Neural cell (in vitro differentiated cells): Measurements from ENCODE around the gene INVS. TPM values are rescaled to one million over a fixed set of nuclear protein-coding genes. Genes with fewer than 3 reads are reported as not detected.

ENCODE experiments used
- H2AFZ ChIP-seq: fragments of 200-600, 300-800 bp; sonication (generic), shearing (Covaris generic); 2 replicates; pipeline ENCODE4 v1.6.0; 2014; ENCODE audit warnings: low read depth, mild to moderate bottlenecking, antibody characterized with exemption, low read length, moderate library complexity
- H3F3A ChIP-seq: fragments of 200-600 bp; shearing (Covaris generic); 2 replicates; pipeline ENCODE4 v1.6.1; 2016; ENCODE audit warnings: mild to moderate bottlenecking, moderate library complexity, mixed read lengths, antibody characterized with exemption, low read length; ENCODE audit not compliant: insufficient read depth, poor library complexity, severe bottlenecking
- H3K27ac ChIP-seq: fragments of 200-600, 300-800 bp; sonication (generic), shearing (Covaris generic); 2 replicates; pipeline ENCODE4 v1.5.1; 2014; ENCODE audit warnings: mild to moderate bottlenecking, low read length, moderate library complexity
- H3K27me3 ChIP-seq: fragments of 300-800, 200-600 bp; sonication (generic), shearing (Covaris generic); 2 replicates; pipeline ENCODE4 v1.6.0; 2014; ENCODE audit warnings: mild to moderate bottlenecking, low read depth, low read length, moderate library complexity; ENCODE audit not compliant: insufficient read depth
- H3K36me3 ChIP-seq: fragments of 300-800, 200-600 bp; sonication (generic), shearing (Covaris generic); 2 replicates; pipeline ENCODE4 v1.5.1; 2014; ENCODE audit warnings: mild to moderate bottlenecking, antibody characterized with exemption, low read length, moderate library complexity; ENCODE audit not compliant: insufficient read depth
- H3K4me2 ChIP-seq: fragments of 300-800, 200-600 bp; sonication (generic), shearing (Covaris generic); 2 replicates; pipeline ENCODE4 v1.6.0; 2014; ENCODE audit warnings: mild to moderate bottlenecking, low read length
- H3K4me3 ChIP-seq: fragments of 300-800, 200-600 bp; sonication (generic), shearing (Covaris generic); 2 replicates; pipeline ENCODE4 v1.5.1; 2014; ENCODE audit warnings: mild to moderate bottlenecking, low read length, moderate library complexity
- H3K79me2 ChIP-seq: fragments of 200-600 bp; shearing (Covaris generic); replicated peaks from 2 replicates; pipeline ENCODE4 v1.6.0; 2014; ENCODE audit warnings: mild to moderate bottlenecking, low read length, moderate library complexity; ENCODE audit not compliant: insufficient read depth
- H3K9ac ChIP-seq: fragments of 300-800, 200-600 bp; sonication (generic), shearing (Covaris generic); 2 replicates; pipeline ENCODE4 v1.6.1; 2016; ENCODE audit warnings: mild to moderate bottlenecking, low read length, mixed read lengths
- H3K9me2 ChIP-seq: fragments of 200-600 bp; shearing (Covaris generic); 2 replicates; pipeline ENCODE4 v1.6.1; 2016; ENCODE audit warnings: mild to moderate bottlenecking, low read length, mixed read lengths; ENCODE audit not compliant: insufficient read depth
- H3K9me3 ChIP-seq: fragments of 200-600, 300-800 bp; sonication (generic), shearing (Covaris generic); 2 replicates; pipeline ENCODE4 v1.6.1; 2016; ENCODE audit warnings: mild to moderate bottlenecking, mixed run types, low read length, moderate library complexity, mixed read lengths
- H4K20me1 ChIP-seq: fragments of 200-600 bp; shearing (Covaris generic); 2 replicates; pipeline ENCODE4 v1.6.1; 2016; ENCODE audit warnings: mild to moderate bottlenecking, mixed run types; ENCODE audit not compliant: insufficient read depth
- EP300 ChIP-seq: fragments of 450-650 bp; conservative IDR thresholded peaks from 2 replicates; pipeline ENCODE4 v1.6.1; 2014; ENCODE audit warnings: antibody characterized with exemption, mild to moderate bottlenecking, moderate library complexity; ENCODE audit not compliant: poor library complexity, severe bottlenecking
- EZH2 ChIP-seq: fragments of 200-600, 300-800 bp; shearing (Covaris generic), sonication (generic); IDR thresholded peaks from 2 replicates; pipeline ENCODE4 v1.6.1; 2014; ENCODE audit warnings: antibody characterized with exemption, low read length, borderline replicate concordance, mild to moderate bottlenecking; ENCODE audit not compliant: insufficient read depth, poor library complexity, severe bottlenecking
- MXI1 ChIP-seq: fragments of 450-650 bp; conservative IDR thresholded peaks from 2 replicates; pipeline ENCODE4 v1.6.1; 2014; ENCODE audit warnings: antibody characterized with exemption, mild to moderate bottlenecking; ENCODE audit not compliant: poor library complexity, severe bottlenecking
- POLR2AphosphoS5 ChIP-seq: IDR thresholded peaks from 2 replicates; pipeline ENCODE4 v1.6.1; 2012
- RAD21 ChIP-seq: fragments of 450-650 bp; conservative IDR thresholded peaks from 2 replicates; pipeline ENCODE4 v1.6.1; 2014; ENCODE audit warnings: antibody characterized with exemption, mild to moderate bottlenecking, moderate library complexity
- REST ChIP-seq: IDR thresholded peaks from 2 replicates; pipeline ENCODE4 v1.6.1; 2012; ENCODE audit warnings: borderline replicate concordance
- SMC3 ChIP-seq: fragments of 450-650 bp; conservative IDR thresholded peaks from 2 replicates; pipeline ENCODE4 v1.6.1; 2014; ENCODE audit warnings: antibody characterized with exemption, mild to moderate bottlenecking, moderate library complexity; ENCODE audit not compliant: poor library complexity
- TAF1 ChIP-seq: IDR thresholded peaks from 2 replicates; pipeline ENCODE4 v1.6.1; 2012; ENCODE audit warnings: low read depth
- polyA plus RNA-seq: library from polyadenylated mRNA; depleted of rRNA; stranded (reverse); fragments of >200 nt; gene quantifications from 2 replicates; pipeline ENCODE4 v1.2.3, GENCODE V29; 2014
- TF ChIP-seq, protein P1 (sequence below): fragments of 450-650 bp; IDR thresholded peaks from 2 replicates; pipeline ENCODE4 v1.5.1; 2014; ENCODE audit warnings: antibody characterized with exemption, mild to moderate bottlenecking, moderate library complexity; ENCODE audit not compliant: poor library complexity, severe bottlenecking

INVS gene
- polyA plus RNA-seq, 1 donor from 2014 or later = 11.3 TPM

DNA sequence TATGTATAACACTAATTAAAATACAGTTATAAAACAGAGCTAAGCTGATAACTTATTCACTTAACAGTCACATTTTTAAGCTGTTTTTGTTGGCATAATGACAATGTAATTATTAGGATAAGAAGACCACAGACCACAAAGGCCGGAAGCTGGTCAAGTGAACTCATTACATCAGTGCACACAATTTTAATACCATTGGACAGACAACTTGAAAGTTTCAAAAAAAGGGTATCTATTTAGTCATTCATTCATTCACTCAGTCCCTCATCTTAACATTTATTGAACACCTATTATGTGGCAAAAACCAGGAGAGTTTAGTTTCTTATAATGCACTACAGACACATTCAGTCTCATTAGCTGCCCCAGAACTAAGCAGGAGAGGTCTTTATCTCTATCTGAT, 11.8 kb upstream of the INVS start:
- Histone ChIP-seq H2AFZ (no peak overlapping the region), H3F3A (no peaks in the 10 kb centered on the region), H3K9me2 (no peaks in the 10 kb centered on the region), H3K9me3 (no peaks in the 10 kb centered on the region), H3K27ac (no peak overlapping the region), H3K4me3 (no peak overlapping the region), H4K20me1 (no peaks in the 10 kb centered on the region), H3K9ac (no peak overlapping the region), H3K4me2 (no peak overlapping the region), H3K79me2 (peaks cover 35% of the 10 kb centered on the region), H3K27me3 (no peaks in the 10 kb centered on the region), H3K36me3 (no peaks in the 10 kb centered on the region)
- TF ChIP-seq, protein P1, sequence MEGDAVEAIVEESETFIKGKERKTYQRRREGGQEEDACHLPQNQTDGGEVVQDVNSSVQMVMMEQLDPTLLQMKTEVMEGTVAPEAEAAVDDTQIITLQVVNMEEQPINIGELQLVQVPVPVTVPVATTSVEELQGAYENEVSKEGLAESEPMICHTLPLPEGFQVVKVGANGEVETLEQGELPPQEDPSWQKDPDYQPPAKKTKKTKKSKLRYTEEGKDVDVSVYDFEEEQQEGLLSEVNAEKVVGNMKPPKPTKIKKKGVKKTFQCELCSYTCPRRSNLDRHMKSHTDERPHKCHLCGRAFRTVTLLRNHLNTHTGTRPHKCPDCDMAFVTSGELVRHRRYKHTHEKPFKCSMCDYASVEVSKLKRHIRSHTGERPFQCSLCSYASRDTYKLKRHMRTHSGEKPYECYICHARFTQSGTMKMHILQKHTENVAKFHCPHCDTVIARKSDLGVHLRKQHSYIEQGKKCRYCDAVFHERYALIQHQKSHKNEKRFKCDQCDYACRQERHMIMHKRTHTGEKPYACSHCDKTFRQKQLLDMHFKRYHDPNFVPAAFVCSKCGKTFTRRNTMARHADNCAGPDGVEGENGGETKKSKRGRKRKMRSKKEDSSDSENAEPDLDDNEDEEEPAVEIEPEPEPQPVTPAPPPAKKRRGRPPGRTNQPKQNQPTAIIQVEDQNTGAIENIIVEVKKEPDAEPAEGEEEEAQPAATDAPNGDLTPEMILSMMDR = no peak
- TF ChIP-seq TAF1 = no peak
- no peak for TF ChIP-seq REST
- TF ChIP-seq EP300 = no peak
- no peak for TF ChIP-seq EZH2
- TF ChIP-seq SMC3 = no peak
- TF ChIP-seq RAD21 = no peak
- no peak for TF ChIP-seq MXI1
- no peak for TF ChIP-seq POLR2AphosphoS5

DNA sequence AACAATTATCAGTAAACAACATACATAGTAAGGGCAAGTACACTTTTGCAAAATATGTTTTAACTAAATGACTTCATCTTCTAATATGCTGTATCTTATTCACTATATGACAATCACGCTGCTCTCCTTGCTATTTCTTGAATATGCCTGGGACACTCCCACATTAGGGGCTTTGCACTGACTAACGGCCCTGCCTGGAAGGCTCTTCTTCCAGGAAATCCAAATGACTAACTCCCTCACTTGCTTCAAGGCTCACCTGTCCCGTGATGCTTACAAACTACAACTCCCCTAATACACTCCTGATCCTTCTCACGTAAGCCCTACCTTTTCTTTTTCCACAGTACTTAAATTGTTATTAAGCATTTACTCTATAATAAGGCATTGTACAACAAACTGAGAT, 10.8 kb upstream of the INVS start:
- Histone ChIP-seq H3K4me2 (no peak overlapping the region), H3K79me2 (peaks cover 34% of the 10 kb centered on the region), H4K20me1 (no peaks in the 10 kb centered on the region), H3K9ac (no peak overlapping the region), H3K9me3 (no peaks in the 10 kb centered on the region), H3K27ac (no peak overlapping the region), H2AFZ (no peak overlapping the region), H3K36me3 (no peaks in the 10 kb centered on the region), H3K9me2 (no peaks in the 10 kb centered on the region), H3K4me3 (no peak overlapping the region), H3F3A (no peaks in the 10 kb centered on the region), H3K27me3 (no peaks in the 10 kb centered on the region)
- TF ChIP-seq MXI1 = no peak

DNA sequence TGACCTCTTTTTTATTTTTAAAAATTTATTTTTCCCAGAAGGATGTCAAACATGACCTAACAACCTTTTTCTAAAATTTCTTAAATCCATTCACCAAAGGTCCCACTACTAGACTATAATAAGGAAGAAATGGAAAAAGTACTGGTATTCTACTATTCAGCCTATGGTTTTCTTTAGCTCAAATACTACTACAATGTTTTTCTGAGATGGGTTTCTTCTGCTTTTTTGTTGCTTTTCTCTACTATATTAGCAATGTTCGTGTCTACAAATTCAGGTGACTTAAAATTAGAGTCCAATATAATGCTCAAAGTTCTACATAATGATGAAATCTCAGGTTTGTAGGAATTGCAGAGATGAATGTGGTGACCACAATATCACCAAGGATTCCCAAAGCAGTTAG, 8.2 kb upstream of the INVS start:
- no peaks in the 10 kb centered on the region for H3K36me3 ChIP-seq
- no peak overlapping the region for H3K9ac ChIP-seq
- no peaks in the 10 kb centered on the region for H3K27me3 ChIP-seq
- H3K4me2 ChIP-seq = no peak overlapping the region
- H3K4me3 ChIP-seq = no peak overlapping the region
- H2AFZ ChIP-seq = no peak overlapping the region
- H3K9me2 ChIP-seq = no peaks in the 10 kb centered on the region
- H3K9me3 ChIP-seq = no peaks in the 10 kb centered on the region
- H3K27ac ChIP-seq = no peak overlapping the region
- TF ChIP-seq RAD21 (no peak), MXI1 (no peak), POLR2AphosphoS5 (no peak), EZH2 (no peak), EP300 (no peak), TAF1 (no peak), REST (no peak), SMC3 (no peak)
- TF ChIP-seq, protein P1 = no peak
- peaks cover 43% of the 10 kb centered on the region for H3K79me2 ChIP-seq
- no peaks in the 10 kb centered on the region for H4K20me1 ChIP-seq
- H3F3A ChIP-seq = no peaks in the 10 kb centered on the region
